IMR-90 (cell line): ENCODE measurements around the gene MYRFL. TPM values are rescaled to one million over a fixed set of nuclear protein-coding genes. Genes with fewer than 3 reads are reported as not detected.

ENCODE experiments used
- ATAC-seq: fragments of 200-7000 bp; cut with Tn5 transposase; 2 replicates; pipeline ENCODE4 v1.9.1; 2020; ENCODE audit warnings: low read depth, mild to moderate bottlenecking, moderate library complexity
- BruUV-seq: library from RNA; stranded (reverse); fragments of 400-500 nt; replicated peaks from 2 replicates; lab custom pipeline; 2021; lab: Mats Ljungman, UMichigan
- CTCF ChIA-PET: fragments of 300-600 bp; formaldehyde crosslinking; extraction: SDS; loops from one replicate; lab custom pipeline; 2021; ENCODE audit warnings: antibody characterized with exemption; lab: Yijun Ruan, JAX
- POLR2A ChIA-PET: fragments of 300-600 bp; sonication (Branson Sonifier 250); formaldehyde crosslinking; loops from one replicate; lab custom pipeline; 2022; ENCODE audit warnings: antibody characterized with exemption; ENCODE audit not compliant: unreplicated experiment; lab: Charles Lee
- DNase-seq: peaks from one replicate; pipeline ENCODE4 v3.0.0; 2013
- H2AFZ ChIP-seq: replicated peaks from 2 replicates; pipeline ENCODE3; 2013; ENCODE audit warnings: low read length, mild to moderate bottlenecking; ENCODE audit not compliant: poor library complexity
- H2AK5ac ChIP-seq: 2 replicates; pipeline ENCODE4 v1.6.1; 2013; ENCODE audit warnings: low read depth, low read length, inconsistent platforms
- H2AK9ac ChIP-seq: replicated peaks from 2 replicates; pipeline ENCODE3; 2013; ENCODE audit warnings: mild to moderate bottlenecking, low read depth, low read length, moderate library complexity; ENCODE audit not compliant: poor library complexity
- H2BK120ac ChIP-seq: 2 replicates; pipeline ENCODE4 v1.6.1; 2013; ENCODE audit warnings: low read depth, low read length, inconsistent platforms
- H2BK15ac ChIP-seq: 3 replicates; pipeline ENCODE4 v1.6.1; 2013; ENCODE audit warnings: low read depth, low read length, inconsistent platforms
- H2BK20ac ChIP-seq: 2 replicates; pipeline ENCODE4 v1.6.1; 2013; ENCODE audit warnings: low read depth, mild to moderate bottlenecking, inconsistent platforms, low read length, moderate library complexity
- H2BK5ac ChIP-seq: 2 replicates; pipeline ENCODE4 v1.6.1; 2013; ENCODE audit warnings: mild to moderate bottlenecking, low read depth, low read length, inconsistent platforms; ENCODE audit not compliant: poor library complexity, severe bottlenecking
- H3K14ac ChIP-seq: replicated peaks from 2 replicates; pipeline ENCODE4 v1.6.1; 2013; ENCODE audit warnings: low read depth, low read length, inconsistent platforms
- H3K18ac ChIP-seq: 2 replicates; pipeline ENCODE4 v1.6.1; 2013; ENCODE audit warnings: low read depth, low read length, control low read depth
- H3K23ac ChIP-seq: 2 replicates; pipeline ENCODE4 v1.6.1; 2013; ENCODE audit warnings: low read depth, low read length, inconsistent platforms
- H3K27ac ChIP-seq: 2 replicates; pipeline ENCODE4 v1.5.1; 2013; ENCODE audit warnings: mild to moderate bottlenecking, control low read depth, low read length; ENCODE audit not compliant: insufficient read depth
- H3K27me3 ChIP-seq: 2 replicates; pipeline ENCODE4 v1.6.1; 2013; ENCODE audit warnings: low read length; ENCODE audit not compliant: control insufficient read depth, insufficient read depth
- H3K36me3 ChIP-seq: 2 replicates; pipeline ENCODE4 v1.6.1; 2013; ENCODE audit warnings: low read length, mixed read lengths; ENCODE audit not compliant: control insufficient read depth, insufficient read depth
- H3K4ac ChIP-seq: 2 replicates; pipeline ENCODE4 v1.6.1; 2013; ENCODE audit warnings: low read depth, low read length, inconsistent platforms
- H3K4me1 ChIP-seq: 2 replicates; pipeline ENCODE4 v1.6.1; 2013; ENCODE audit warnings: low read length, mixed read lengths; ENCODE audit not compliant: control insufficient read depth, insufficient read depth
- H3K4me2 ChIP-seq: 2 replicates; pipeline ENCODE4 v1.6.1; 2013; ENCODE audit warnings: low read depth, mild to moderate bottlenecking, control low read depth, low read length, moderate library complexity
- H3K4me3 ChIP-seq: 2 replicates; pipeline ENCODE4 v1.5.1; 2013; ENCODE audit warnings: low read depth, mild to moderate bottlenecking, control low read depth, low read length, moderate library complexity; ENCODE audit not compliant: insufficient read depth
- H3K56ac ChIP-seq: 2 replicates; pipeline ENCODE4 v1.6.1; 2013; ENCODE audit warnings: low read length, inconsistent platforms; ENCODE audit not compliant: insufficient read depth; ENCODE audit errors: extremely low read depth
- H3K79me1 ChIP-seq, 2 experiments: 2 replicates each; pipeline ENCODE4 v1.6.1; 2013; ENCODE audit warnings: low read length in 2 of 2, inconsistent platforms in 1 of 2, low read depth in 1 of 2
- H3K9ac ChIP-seq: 2 replicates; pipeline ENCODE4 v1.6.1; 2013; ENCODE audit warnings: low read depth, low read length, control low read depth
- H3K9me1 ChIP-seq: 2 replicates; pipeline ENCODE4 v1.6.1; 2013; ENCODE audit warnings: low read length, inconsistent platforms; ENCODE audit not compliant: insufficient read depth
- H3K9me3 ChIP-seq: 2 replicates; pipeline ENCODE4 v1.6.1; 2013; ENCODE audit warnings: low read length; ENCODE audit not compliant: control insufficient read depth, insufficient read depth
- H4K20me1 ChIP-seq: 2 replicates; pipeline ENCODE4 v1.6.1; 2013; ENCODE audit warnings: low read length, inconsistent platforms; ENCODE audit not compliant: insufficient read depth
- H4K5ac ChIP-seq: 2 replicates; pipeline ENCODE4 v1.6.1; 2013; ENCODE audit warnings: mild to moderate bottlenecking, low read depth, low read length, control low read depth
- H4K8ac ChIP-seq, 2 experiments: 2 replicates each; pipeline ENCODE4 v1.6.1; 2013; ENCODE audit warnings: low read depth in 2 of 2, low read length in 2 of 2, control low read depth in 1 of 2, inconsistent platforms in 1 of 2
- H4K91ac ChIP-seq: 2 replicates; pipeline ENCODE4 v1.6.1; 2013; ENCODE audit warnings: low read depth, low read length, inconsistent platforms; ENCODE audit not compliant: insufficient read depth
- BHLHE40 ChIP-seq: fragments of 150-350 bp; IDR thresholded peaks from 2 replicates; pipeline ENCODE4 v1.6.1; 2016; ENCODE audit warnings: mild to moderate bottlenecking, low read depth, low read length
- MAZ ChIP-seq: IDR thresholded peaks from 2 replicates; pipeline ENCODE4 v1.6.1; 2012; ENCODE audit warnings: low read depth, mild to moderate bottlenecking, low read length, improper control_type of control experiment, moderate library complexity, borderline replicate concordance
- MXI1 ChIP-seq: IDR thresholded peaks from 2 replicates; pipeline ENCODE4 v1.6.1; 2012; ENCODE audit warnings: low read depth, mild to moderate bottlenecking, low read length, moderate library complexity, borderline replicate concordance
- POLR2A ChIP-seq: IDR thresholded peaks from 2 replicates; pipeline ENCODE4 v1.6.1; 2012; ENCODE audit warnings: mild to moderate bottlenecking, low read depth, low read length
- RAD21 ChIP-seq: IDR thresholded peaks from 2 replicates; pipeline ENCODE4 v1.6.1; 2012; ENCODE audit warnings: low read length, improper control_type of control experiment
- RCOR1 ChIP-seq: IDR thresholded peaks from 2 replicates; pipeline ENCODE4 v1.6.1; 2012; ENCODE audit warnings: mild to moderate bottlenecking, low read length, improper control_type of control experiment; ENCODE audit not compliant: insufficient replicate concordance
- WGBS, 2 experiments: methylation state at CpG; one replicate each; pipeline versions ENCODE4 v1.1.5 to v1.1.7; 2013; ENCODE audit warnings: missing lambda C conversion rate in 2 of 2; ENCODE audit not compliant: insufficient read length in 1 of 2; ENCODE audit errors: extremely low coverage in 2 of 2; 5-methylcytosine and 5-hydroxymethylcytosine counted together
- dilution Hi-C: fragments of 300-500 bp; cut with HindIII; formaldehyde crosslinking; loops from one replicate; pipeline ENCODE4 v1.14.3; 2018; ENCODE audit warnings: low sequenced_read_pairs; ENCODE audit not compliant: unreplicated experiment
- in situ Hi-C: fragments of 300-500 bp; cut with MboI; formaldehyde crosslinking; loops from 3 replicates; pipeline ENCODE4 v1.14.3; 2019; ENCODE audit warnings: low sequenced_read_pairs, inconsistent platforms, mixed read lengths
- intact Hi-C: fragments of 100-400 bp; cut with micrococcal nuclease; formaldehyde crosslinking; loops from 2 replicates; pipeline ENCODE4 v1.10.0; 2022
- polyA plus RNA-seq, 3 experiments: library from polyadenylated mRNA; depleted of rRNA; stranded (reverse); fragments of >200 nt; gene quantifications; 2 replicates each; pipeline ENCODE4 v1.2.3, GENCODE V29; 2012; ENCODE audit warnings: low replicate concordance in 1 of 3
- total RNA-seq: library from RNA; depleted of rRNA; stranded (reverse); fragments of >200 nt; gene quantifications from 2 replicates; pipeline ENCODE4 v1.2.3, GENCODE V29; 2012
- TF ChIP-seq, protein P1 (sequence below): fragments of 150-350 bp; IDR thresholded peaks from 2 replicates; pipeline ENCODE4 v1.6.1; 2016; ENCODE audit warnings: low read depth, mild to moderate bottlenecking, low read length, moderate library complexity, borderline replicate concordance

The MYRFL gene
- total and polyA plus RNA-seq, 2 of the 4 experiments (the other 2 are of a cell fraction) = not detected

- POLR2A ChIA-PET = no interaction called here
- no peak for ATAC-seq
- CTCF ChIA-PET = no interaction called here
Measured at GRCh38 chr12:69886715-69887114, 61.7 kb downstream of the MYRFL start.

More at GRCh38 chr12:69886715-69887114, 61.7 kb downstream of the MYRFL start:
- Histone ChIP-seq H2AK9ac (no peak overlapping the region), H3K27ac (no peak overlapping the region), H3K56ac (no peak overlapping the region), H3K23ac (no peak overlapping the region), H4K20me1 (no peaks in the 10 kb centered on the region), H3K36me3 (no peaks in the 10 kb centered on the region), H2BK20ac (no peak overlapping the region), H3K4me3 (no peak overlapping the region), H2AFZ (no peak overlapping the region), H3K27me3 (no peaks in the 10 kb centered on the region; the same call in 1 of the 2 replicates), H3K4ac (no peak overlapping the region), H3K9me3 (no peaks in the 10 kb centered on the region), H3K9me1 (no peaks in the 10 kb centered on the region), H2BK5ac (no peak overlapping the region), H2BK120ac (no peak overlapping the region), H2AK5ac (no peak overlapping the region), H3K4me1 (no peaks in the 10 kb centered on the region), H3K4me2 (no peak overlapping the region), H3K18ac (no peak overlapping the region), H4K91ac (no peak overlapping the region), H3K9ac (no peak overlapping the region), H4K8ac (no peak overlapping the region), H4K5ac (no peak overlapping the region), H2BK15ac (no peak overlapping the region), H3K14ac (no peak overlapping the region), H3K79me1 (no peaks in the 10 kb centered on the region)
- TF ChIP-seq POLR2A (no peak), RCOR1 (no peak), MAZ (no peak), BHLHE40 (no peak), RAD21 (no peak), MXI1 (no peak)
- TF ChIP-seq, protein P1, sequence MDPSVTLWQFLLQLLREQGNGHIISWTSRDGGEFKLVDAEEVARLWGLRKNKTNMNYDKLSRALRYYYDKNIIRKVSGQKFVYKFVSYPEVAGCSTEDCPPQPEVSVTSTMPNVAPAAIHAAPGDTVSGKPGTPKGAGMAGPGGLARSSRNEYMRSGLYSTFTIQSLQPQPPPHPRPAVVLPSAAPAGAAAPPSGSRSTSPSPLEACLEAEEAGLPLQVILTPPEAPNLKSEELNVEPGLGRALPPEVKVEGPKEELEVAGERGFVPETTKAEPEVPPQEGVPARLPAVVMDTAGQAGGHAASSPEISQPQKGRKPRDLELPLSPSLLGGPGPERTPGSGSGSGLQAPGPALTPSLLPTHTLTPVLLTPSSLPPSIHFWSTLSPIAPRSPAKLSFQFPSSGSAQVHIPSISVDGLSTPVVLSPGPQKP = no peak
- intact Hi-C loops (no loop called here), dilution Hi-C loops (no loop called here), in situ Hi-C loops (no loop called here)
- DNase-seq = no peak
- 76% methylated on average over 2 of the region's 2 CpGs; no CpG with 5 or more reads in 1 of the 2 experiments for WGBS, 2 experiments
- BruUV-seq = no TSS peak
